ENCODE measurements around the gene ANO10. TPM values are rescaled to one million over a fixed set of nuclear protein-coding genes. Genes with fewer than 3 reads are reported as not detected.

ANO10 gene
- total and polyA plus RNA-seq, 2 donors (not counting 1 experiment from before 2014, with no cell fraction given): 1.9 to 10.6 TPM

DNA sequence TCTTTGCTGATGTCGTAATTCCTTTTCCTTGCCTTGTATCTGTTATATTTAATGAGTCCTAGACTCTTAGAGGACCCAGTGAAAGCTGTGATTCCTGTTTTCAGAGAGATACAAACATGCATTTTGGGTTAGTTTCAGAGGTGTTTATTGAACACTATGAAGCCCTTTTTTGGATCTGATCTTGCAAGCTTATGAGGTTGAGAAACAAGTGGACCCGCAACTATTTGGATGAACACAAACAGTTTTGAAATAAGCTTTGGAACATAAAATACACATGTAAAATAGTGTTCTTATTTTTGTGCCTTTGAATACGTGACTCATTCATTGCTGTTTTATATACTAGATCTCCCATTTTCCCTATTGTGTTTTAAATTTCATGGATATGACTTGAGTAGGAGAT is 302.0 kb downstream of the ANO10 start:
- DNase-seq: no peak
- no peak overlapping the region for H3K27ac ChIP-seq (ENCODE audit: low read length in 2 of 2)
- no peak overlapping the region for H3K27ac Mint-ChIP-seq
- no peak overlapping the region for H2AFZ ChIP-seq (ENCODE audit: insufficient read depth, low read depth, low read length, poor library complexity, severe bottlenecking)
- TF ChIP-seq, protein P1, sequence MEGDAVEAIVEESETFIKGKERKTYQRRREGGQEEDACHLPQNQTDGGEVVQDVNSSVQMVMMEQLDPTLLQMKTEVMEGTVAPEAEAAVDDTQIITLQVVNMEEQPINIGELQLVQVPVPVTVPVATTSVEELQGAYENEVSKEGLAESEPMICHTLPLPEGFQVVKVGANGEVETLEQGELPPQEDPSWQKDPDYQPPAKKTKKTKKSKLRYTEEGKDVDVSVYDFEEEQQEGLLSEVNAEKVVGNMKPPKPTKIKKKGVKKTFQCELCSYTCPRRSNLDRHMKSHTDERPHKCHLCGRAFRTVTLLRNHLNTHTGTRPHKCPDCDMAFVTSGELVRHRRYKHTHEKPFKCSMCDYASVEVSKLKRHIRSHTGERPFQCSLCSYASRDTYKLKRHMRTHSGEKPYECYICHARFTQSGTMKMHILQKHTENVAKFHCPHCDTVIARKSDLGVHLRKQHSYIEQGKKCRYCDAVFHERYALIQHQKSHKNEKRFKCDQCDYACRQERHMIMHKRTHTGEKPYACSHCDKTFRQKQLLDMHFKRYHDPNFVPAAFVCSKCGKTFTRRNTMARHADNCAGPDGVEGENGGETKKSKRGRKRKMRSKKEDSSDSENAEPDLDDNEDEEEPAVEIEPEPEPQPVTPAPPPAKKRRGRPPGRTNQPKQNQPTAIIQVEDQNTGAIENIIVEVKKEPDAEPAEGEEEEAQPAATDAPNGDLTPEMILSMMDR (IDR thresholded peaks at IDR 0.05): no peak
- no peak for TF ChIP-seq EZH2 (IDR thresholded peaks at IDR 0.05; ENCODE audit: borderline replicate concordance, insufficient read depth, low read depth, low read length, poor library complexity, severe bottlenecking)
- H3K79me2 ChIP-seq (ENCODE audit: control insufficient read depth, insufficient read depth, low read length): peaks cover 99% of the 10 kb centered on the region
- intact Hi-C loops (cut with micrococcal nuclease): no loop called here
- H4K20me1 ChIP-seq (ENCODE audit: control insufficient read depth, insufficient read depth, low read length, poor library complexity, severe bottlenecking): peaks cover 60% of the 10 kb centered on the region
- H3K9ac ChIP-seq (ENCODE audit: low read length): no peak overlapping the region
- peaks cover 36% of the 10 kb centered on the region for H3K4me1 Mint-ChIP-seq
- 100% methylated on average over 1 of the region's 3 CpGs for WGBS (ENCODE audit: insufficient coverage)
- no peak overlapping the region for H3K4me3 Mint-ChIP-seq
- H3K4me2 ChIP-seq (replicated peaks; ENCODE audit: low read depth, low read length, poor library complexity, severe bottlenecking): no peak overlapping the region
- H3K27me3 ChIP-seq (replicated peaks in 1 of 4; ENCODE audit: control extremely low read depth in 1 of 4, control insufficient read depth in 3 of 4, insufficient read depth in 4 of 4, low read length in 3 of 4): no peaks in the 10 kb centered on the region
- H3K36me3 ChIP-seq (replicated peaks in 1 of 2; ENCODE audit: control extremely low read depth in 1 of 2, control insufficient read depth in 1 of 2, extremely low read depth in 1 of 2, insufficient read depth in 2 of 2, low read length in 1 of 2): no peaks in the 10 kb centered on the region
- no peak overlapping the region for H3K4me3 ChIP-seq (ENCODE audit: control extremely low read depth in 1 of 5, extremely low read depth in 1 of 5, insufficient read depth in 1 of 5, low read depth in 2 of 5, low read length in 4 of 5)
- ATAC-seq (ENCODE audit: low read depth): no peak
- H3K4me1 ChIP-seq (ENCODE audit: control insufficient read depth in 2 of 2, insufficient read depth in 2 of 2, low read length in 2 of 2): peaks cover 6 to 12% of the 10 kb centered on the region in 2 donors
- no peaks in the 10 kb centered on the region for H3K27me3 Mint-ChIP-seq
- H3K9me3 ChIP-seq (ENCODE audit: control extremely low read depth in 1 of 3, control insufficient read depth in 2 of 3, insufficient read depth in 1 of 3, low read length in 2 of 3): peaks cover 0 to 5% (median 1%) of the 10 kb centered on the region in 3 donors
- no peaks in the 10 kb centered on the region for H3K9me3 Mint-ChIP-seq (ENCODE audit: insufficient read depth)
- POLR2A ChIA-PET: no interaction called here
- CTCF ChIA-PET: no interaction called here

DNA sequence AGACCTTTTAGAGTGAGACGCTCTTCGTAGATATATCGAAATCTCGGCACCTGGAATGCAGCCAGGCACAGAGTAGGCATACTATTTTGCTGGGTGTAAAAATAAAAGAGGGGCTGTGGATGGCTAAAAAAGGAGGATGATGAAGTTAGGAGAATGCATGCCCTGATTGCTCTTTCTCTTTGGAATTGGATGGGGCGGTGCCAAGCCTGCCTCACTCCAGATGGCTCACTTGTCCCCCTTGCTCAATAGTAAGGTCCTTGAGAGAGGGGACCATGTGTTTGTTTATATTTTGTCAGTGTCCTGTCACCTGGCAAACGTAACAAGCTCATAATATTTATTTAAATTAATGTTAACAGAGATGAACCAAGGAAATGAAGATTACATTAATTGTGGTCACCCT is 302.4 kb downstream of the ANO10 start:
- H3K27ac Mint-ChIP-seq: peak overlapping the region; percentile 39
- H3K27me3 Mint-ChIP-seq: no peaks in the 10 kb centered on the region
- Histone ChIP-seq H3K4me2 (replicated peaks; ENCODE audit: low read depth, low read length, poor library complexity, severe bottlenecking) (no peak overlapping the region), H3K36me3 (replicated peaks in 1 of 2; ENCODE audit: control extremely low read depth in 1 of 2, control insufficient read depth in 1 of 2, extremely low read depth in 1 of 2, insufficient read depth in 2 of 2, low read length in 1 of 2) (no peaks in the 10 kb centered on the region), H3K9ac (ENCODE audit: low read length) (no peak overlapping the region), H3K79me2 (ENCODE audit: control insufficient read depth, insufficient read depth, low read length) (peaks cover 99% of the 10 kb centered on the region), H2AFZ (ENCODE audit: insufficient read depth, low read depth, low read length, poor library complexity, severe bottlenecking) (no peak overlapping the region), H3K27ac (ENCODE audit: low read length in 2 of 2) (no peak overlapping the region), H3K4me3 (ENCODE audit: control extremely low read depth in 1 of 5, extremely low read depth in 1 of 5, insufficient read depth in 1 of 5, low read depth in 2 of 5, low read length in 4 of 5) (no peak overlapping the region), H3K4me1 (ENCODE audit: control insufficient read depth in 2 of 2, insufficient read depth in 2 of 2, low read length in 2 of 2) (peaks cover 8 to 9% of the 10 kb centered on the region in 2 donors), H4K20me1 (ENCODE audit: control insufficient read depth, insufficient read depth, low read length, poor library complexity, severe bottlenecking) (peaks cover 65% of the 10 kb centered on the region), H3K9me3 (ENCODE audit: control extremely low read depth in 1 of 3, control insufficient read depth in 2 of 3, insufficient read depth in 1 of 3, low read length in 2 of 3) (peaks cover 0 to 5% (median 1%) of the 10 kb centered on the region in 3 donors), H3K27me3 (replicated peaks in 1 of 4; ENCODE audit: control extremely low read depth in 1 of 4, control insufficient read depth in 3 of 4, insufficient read depth in 4 of 4, low read length in 3 of 4) (no peaks in the 10 kb centered on the region)
- CTCF ChIA-PET: no interaction called here
- POLR2A ChIA-PET: no interaction called here
- no peaks in the 10 kb centered on the region for H3K9me3 Mint-ChIP-seq (ENCODE audit: insufficient read depth)
- ATAC-seq (ENCODE audit: low read depth) (no peak), DNase-seq (no peak)
- TF ChIP-seq EZH2 (IDR thresholded peaks at IDR 0.05; ENCODE audit: borderline replicate concordance, insufficient read depth, low read depth, low read length, poor library complexity, severe bottlenecking): no peak
- TF ChIP-seq, protein P1 (IDR thresholded peaks at IDR 0.05): no peak
- no peak overlapping the region for H3K4me3 Mint-ChIP-seq
- H3K4me1 Mint-ChIP-seq: peaks cover 34% of the 10 kb centered on the region
- intact Hi-C loops (cut with micrococcal nuclease): no loop called here
- 100% methylated on average over 3 of the region's 6 CpGs for WGBS (ENCODE audit: insufficient coverage)

Data from B cell (primary cell).